Lung (tissue), 12 donors: Measurements from ENCODE around the gene DYNLL2. TPM values are rescaled to one million over a fixed set of nuclear protein-coding genes. Genes with fewer than 3 reads are reported as not detected.
"Not testable (repeated sequence)": the region's sequence is repeated elsewhere in the genome, so short reads cannot be mapped to it uniquely, and the experiment has no call there.

Experiments
- ATAC-seq: fragments of 200-7000 bp; cut with Tn5 transposase; one replicate; pipeline ENCODE4 v1.9.1; 2020; ENCODE audit warnings: moderate number of reproducible peaks; ENCODE audit not compliant: insufficient read depth, low FRiP score
- DNase-seq, 3 donors: peaks; one replicate each; pipeline ENCODE4 v3.0.0-alpha.2; 2013 to 2017
- H3K27ac ChIP-seq, 2 donors: one replicate each; pipeline ENCODE4 v1.5.1; 2013; ENCODE audit warnings: mild to moderate bottlenecking in 2 of 2, moderate library complexity in 2 of 2, control low read depth in 1 of 2, inconsistent platforms in 1 of 2, low read depth in 1 of 2, low read length in 1 of 2
- H3K27me3 ChIP-seq, 3 donors: one replicate each; pipeline ENCODE4 v1.5.1; 2013; ENCODE audit warnings: low read length in 2 of 3; ENCODE audit not compliant: control insufficient read depth in 3 of 3, insufficient read depth in 3 of 3
- H3K36me3 ChIP-seq, 4 donors: one replicate each; pipeline ENCODE4 v1.5.1; 2013; ENCODE audit warnings: low read length in 4 of 4, mild to moderate bottlenecking in 1 of 4, moderate library complexity in 1 of 4; ENCODE audit not compliant: control insufficient read depth in 4 of 4, insufficient read depth in 4 of 4
- H3K4me1 ChIP-seq, 5 donors: one replicate each; pipeline ENCODE4 v1.5.1; 2013; ENCODE audit warnings: low read length in 5 of 5, mild to moderate bottlenecking in 2 of 5, moderate library complexity in 1 of 5; ENCODE audit not compliant: control insufficient read depth in 5 of 5, insufficient read depth in 5 of 5
- H3K4me3 ChIP-seq: one replicate; pipeline ENCODE4 v1.5.1; 2013; ENCODE audit warnings: mild to moderate bottlenecking, control low read depth, moderate library complexity
- H3K9ac ChIP-seq, 2 donors: one replicate each; pipeline ENCODE4 v1.5.1; 2013; ENCODE audit warnings: low read length in 2 of 2, control low read depth in 1 of 2; ENCODE audit not compliant: insufficient read depth in 1 of 2
- H3K9me3 ChIP-seq, 4 donors: one replicate each; pipeline ENCODE4 v1.5.1; 2013; ENCODE audit warnings: low read length in 3 of 4, mild to moderate bottlenecking in 1 of 4, moderate library complexity in 1 of 4; ENCODE audit not compliant: control insufficient read depth in 4 of 4, insufficient read depth in 3 of 4
- WGBS, 2 donors: extraction: QIAGEN DNeasy Blood & Tissue Kit; methylation state at CpG; one replicate each; pipeline ENCODE4 v1.1.7; 2013; 5-methylcytosine and 5-hydroxymethylcytosine counted together
- polyA plus RNA-seq, 2 donors: library from polyadenylated mRNA; stranded (reverse); fragments of 200-250 nt; gene quantifications; one replicate each; pipeline ENCODE4 v1.2.1, GENCODE V29; 2013
- total RNA-seq, 2 donors: library from RNA; depleted of rRNA in 1 of 2; stranded (reverse); fragments of >200 nt in 1 of 2; gene quantifications; one replicate each; pipeline ENCODE4 v1.2.1, GENCODE V29; 2014 to 2021
- TF ChIP-seq, protein P1 (sequence below): IDR thresholded peaks from 2 replicates; pipeline ENCODE4 v1.5.1; 2012; ENCODE audit warnings: mild to moderate bottlenecking; ENCODE audit errors: control extremely low read depth, extremely low read depth
- donor health status: control.
- donor health status: control.
- donor health status: Bipolar disorder and iron deficiency.
- donor health status: healthy.
- donor health status: DM: yes; HTN: yes; CAD: no.

The DYNLL2 gene
- total and polyA plus RNA-seq, 4 donors = 21.8 to 36.5 (median 26.6) TPM

DNA sequence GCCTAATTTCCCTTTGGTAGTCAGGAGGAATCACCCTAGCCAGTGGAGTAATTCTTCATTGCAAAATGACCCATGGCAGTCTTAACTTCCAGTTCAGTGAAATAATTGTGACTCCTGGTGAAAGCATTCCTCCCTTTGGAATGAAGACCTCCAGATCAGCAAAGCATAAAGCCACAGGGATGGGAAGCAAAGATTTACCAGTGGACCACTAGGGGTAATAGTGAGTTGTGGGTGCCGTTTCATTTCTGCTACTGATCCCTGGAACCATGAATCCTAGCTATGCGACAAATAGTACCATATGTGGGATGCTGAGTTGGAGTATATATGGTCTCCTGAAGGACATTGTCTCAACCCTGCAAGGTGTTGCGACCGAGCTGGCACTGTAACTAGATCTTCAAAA, 13.7 kb downstream of the DYNLL2 start:
- Histone ChIP-seq H3K4me3 (no peak overlapping the region), H3K9ac (no peak overlapping the region), H3K36me3 (peaks cover 7 to 18% (median 15%) of the 10 kb centered on the region in 4 donors), H3K9me3 (no peaks in the 10 kb centered on the region), H3K27ac (no peak overlapping the region), H3K4me1 (no peaks in the 10 kb centered on the region), H3K27me3 (no peaks in the 10 kb centered on the region)
- TF ChIP-seq, protein P1, sequence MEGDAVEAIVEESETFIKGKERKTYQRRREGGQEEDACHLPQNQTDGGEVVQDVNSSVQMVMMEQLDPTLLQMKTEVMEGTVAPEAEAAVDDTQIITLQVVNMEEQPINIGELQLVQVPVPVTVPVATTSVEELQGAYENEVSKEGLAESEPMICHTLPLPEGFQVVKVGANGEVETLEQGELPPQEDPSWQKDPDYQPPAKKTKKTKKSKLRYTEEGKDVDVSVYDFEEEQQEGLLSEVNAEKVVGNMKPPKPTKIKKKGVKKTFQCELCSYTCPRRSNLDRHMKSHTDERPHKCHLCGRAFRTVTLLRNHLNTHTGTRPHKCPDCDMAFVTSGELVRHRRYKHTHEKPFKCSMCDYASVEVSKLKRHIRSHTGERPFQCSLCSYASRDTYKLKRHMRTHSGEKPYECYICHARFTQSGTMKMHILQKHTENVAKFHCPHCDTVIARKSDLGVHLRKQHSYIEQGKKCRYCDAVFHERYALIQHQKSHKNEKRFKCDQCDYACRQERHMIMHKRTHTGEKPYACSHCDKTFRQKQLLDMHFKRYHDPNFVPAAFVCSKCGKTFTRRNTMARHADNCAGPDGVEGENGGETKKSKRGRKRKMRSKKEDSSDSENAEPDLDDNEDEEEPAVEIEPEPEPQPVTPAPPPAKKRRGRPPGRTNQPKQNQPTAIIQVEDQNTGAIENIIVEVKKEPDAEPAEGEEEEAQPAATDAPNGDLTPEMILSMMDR = no peak
- DNase-seq = no peak
- WGBS, 2 donors = 80 to 83% methylated on average over 4 of the region's 4 CpGs
- ATAC-seq = no peak

DNA sequence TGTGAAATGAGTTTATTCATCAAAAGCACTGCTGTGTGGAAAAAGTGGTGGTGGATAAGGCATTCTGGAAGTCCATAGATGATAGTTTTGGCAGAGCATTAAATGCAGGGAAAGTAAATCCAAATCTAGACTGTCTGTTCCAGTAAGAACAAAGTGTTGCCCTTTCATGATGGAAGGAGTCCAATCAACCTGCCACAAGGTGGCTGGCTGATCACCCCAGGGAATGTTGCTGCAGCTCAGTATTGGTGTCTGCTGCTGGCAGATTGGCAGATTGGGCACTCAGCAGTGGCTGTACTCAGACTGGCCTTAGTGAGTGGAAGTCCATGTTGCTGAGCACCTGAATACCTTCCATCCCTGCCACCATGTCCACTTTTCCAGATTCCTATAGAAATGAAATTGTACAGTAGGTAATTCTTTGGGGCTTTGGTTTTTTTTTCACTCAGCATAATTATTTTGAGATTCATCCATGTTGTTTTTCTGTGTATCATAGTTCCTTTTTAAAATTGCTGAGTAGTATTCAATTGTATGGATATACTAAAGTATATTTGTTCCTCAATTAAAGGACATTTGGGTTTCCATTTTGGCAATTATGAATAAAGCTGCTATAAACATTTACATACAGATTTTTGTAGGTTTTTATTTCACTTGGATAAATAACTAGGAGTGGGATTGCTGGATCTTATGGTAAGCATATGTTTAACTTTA, 14.3 kb downstream of the DYNLL2 start:
- Histone ChIP-seq H3K9me3 (no peaks in the 10 kb centered on the region), H3K27me3 (no peaks in the 10 kb centered on the region), H3K4me3 (no peak overlapping the region), H3K9ac (no peak overlapping the region), H3K36me3 (peaks cover 3 to 14% (median 9%) of the 10 kb centered on the region in 4 donors), H3K27ac (no peak overlapping the region), H3K4me1 (no peaks in the 10 kb centered on the region)
- ATAC-seq (no peak), DNase-seq (no peak)
- TF ChIP-seq, protein P1 = no peak

DNA sequence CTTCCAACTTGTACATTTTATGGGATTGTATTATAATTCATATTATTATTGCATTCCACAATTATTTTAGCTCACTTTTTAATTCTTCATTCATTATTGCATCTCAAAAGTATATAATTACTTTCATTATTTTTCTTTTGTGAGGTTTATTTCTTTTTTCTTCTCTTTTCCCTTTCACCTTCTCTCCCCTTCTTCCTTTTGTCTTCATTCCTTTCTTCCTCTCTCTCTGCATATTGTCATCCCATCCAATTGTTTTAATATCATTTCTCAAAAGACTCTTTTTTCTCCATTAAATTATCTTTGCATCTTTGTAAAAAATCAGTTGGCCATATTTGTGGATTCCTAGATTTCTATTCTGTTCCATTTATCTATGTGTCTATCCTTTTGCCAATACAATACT, 17.3 kb downstream of the DYNLL2 start:
- no peaks in the 10 kb centered on the region for H3K27me3 ChIP-seq
- TF ChIP-seq, protein P1 = no peak
- ATAC-seq (no peak), DNase-seq (no peak)
- no peaks in the 10 kb centered on the region for H3K9me3 ChIP-seq
- H3K4me1 ChIP-seq = no peaks in the 10 kb centered on the region
- H3K9ac ChIP-seq = no peak overlapping the region
- no peak overlapping the region for H3K4me3 ChIP-seq
- H3K27ac ChIP-seq = no peak overlapping the region
- peaks cover 0 to 3% (median 0%) of the 10 kb centered on the region in 4 donors for H3K36me3 ChIP-seq

DNA sequence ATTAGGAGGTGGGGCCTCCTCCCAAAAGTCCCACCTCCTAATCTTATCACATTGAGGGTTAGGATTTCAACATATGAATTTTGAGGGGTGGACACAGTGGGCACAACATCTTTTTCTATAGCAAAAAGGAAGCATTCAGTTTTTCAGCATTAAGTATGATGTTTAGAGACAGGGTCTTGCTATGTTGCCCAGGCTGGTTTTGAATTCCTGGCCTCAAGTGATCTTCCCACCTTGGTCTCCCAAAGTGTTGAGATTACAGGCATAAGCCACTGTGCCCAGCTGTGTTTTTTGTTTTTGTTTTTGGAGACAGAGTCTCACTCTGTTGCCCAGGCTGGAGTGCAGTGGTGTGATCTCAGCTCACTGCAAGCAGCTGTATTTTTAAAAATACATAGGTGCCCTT, 18.7 kb downstream of the DYNLL2 start:
- not testable (repeated sequence) for H3K4me3 ChIP-seq, H3K9me3 ChIP-seq, H3K9ac ChIP-seq, ATAC-seq, DNase-seq, H3K4me1 ChIP-seq, H3K36me3 ChIP-seq, H3K27ac ChIP-seq, H3K27me3 ChIP-seq
